Measurements from ENCODE around the gene CASS4.
"Not testable (repeated sequence)": the region's sequence is repeated elsewhere in the genome, so short reads cannot be mapped to it uniquely, and the experiment has no call there.

The CASS4 gene

GRCh38 chr20:56392132-56392880 lies 19.8 kb upstream of the CASS4 start, which contains the start of the genes AURKA and CSTF1:
Gene AURKA (minus strand): TSS chr20:56392215. CDS start chr20:56388197, 4,018 bp downstream.
Gene CSTF1 (plus strand): TSS chr20:56392645. CDS start chr20:56395553, 2,908 bp downstream.
- DNase-seq (ENCODE audit: low read depth, low spot score) = peak; percentile 96

GRCh38 chr20:56392881-56393482 lies 19.1 kb upstream of the CASS4 start:
- peak overlapping the region; percentile 89 for H3K27ac ChIP-seq
- DNase-seq (ENCODE audit: low read depth, low spot score) = no peak

More at GRCh38 chr20:56392132-56392880, 19.8 kb upstream of the CASS4 start, which contains the start of the genes AURKA and CSTF1:
- peak within 1 kb of the TSS; percentile 89 for H3K27ac ChIP-seq

GRCh38 chr20:56393653-56394052 lies 18.4 kb upstream of the CASS4 start:
- H3K27ac ChIP-seq = no peak overlapping the region
- DNase-seq (ENCODE audit: low read depth, low spot score) = no peak

GRCh38 chr20:56395166-56395565 lies 16.9 kb upstream of the CASS4 start:
- no peak for DNase-seq (ENCODE audit: low read depth, low spot score)
- H3K27ac ChIP-seq = no peak overlapping the region

GRCh38 chr20:56400001-56400640 lies 11.9 kb upstream of the CASS4 start:
- H3K27ac ChIP-seq = no peak overlapping the region
- no peak for DNase-seq (ENCODE audit: low read depth, low spot score)

GRCh38 chr20:56403465-56403864 lies 8.6 kb upstream of the CASS4 start:
- no peak overlapping the region for H3K27ac ChIP-seq
- DNase-seq (ENCODE audit: low read depth, low spot score) = no peak

GRCh38 chr20:56405356-56405755 lies 6.7 kb upstream of the CASS4 start:
- H3K27ac ChIP-seq; DNase-seq (ENCODE audit: low read depth, low spot score): not testable (repeated sequence)

GRCh38 chr20:56406910-56407309 lies 5.2 kb upstream of the CASS4 start:
- no peak overlapping the region for H3K27ac ChIP-seq
- DNase-seq (ENCODE audit: low read depth, low spot score) = no peak

- no peak for DNase-seq (ENCODE audit: low read depth, low spot score)
- H3K27ac ChIP-seq = no peak overlapping the region
These were observed 2.5 kb upstream of the CASS4 start for GRCh38 chr20:56409521-56409920.

GRCh38 chr20:56409956-56410355 lies 2.1 kb upstream of the CASS4 start:
- H3K27ac ChIP-seq = no peak overlapping the region
- no peak for DNase-seq (ENCODE audit: low read depth, low spot score)

GRCh38 chr20:56411287-56411686 lies 773 bp upstream of the CASS4 start:
- not testable (repeated sequence) for DNase-seq (ENCODE audit: low read depth, low spot score); H3K27ac ChIP-seq

GRCh38 chr20:56412473-56412790 lies 372 bp downstream of the CASS4 start:
- DNase-seq (ENCODE audit: low read depth, low spot score) = no peak
- H3K27ac ChIP-seq = no peak overlapping the region

- no peak for DNase-seq (ENCODE audit: low read depth, low spot score)
- H3K27ac ChIP-seq = no peak overlapping the region
These were observed 889 bp downstream of the CASS4 start for GRCh38 chr20:56412949-56413348.

GRCh38 chr20:56414842-56415765 lies 3.0 kb downstream of the CASS4 start:
- no peak overlapping the region for H3K27ac ChIP-seq
- DNase-seq (ENCODE audit: low read depth, low spot score) = no peak

- H3K27ac ChIP-seq = no peak overlapping the region
- no peak for DNase-seq (ENCODE audit: low read depth, low spot score)
These were observed 5.3 kb downstream of the CASS4 start for GRCh38 chr20:56417402-56417801.

GRCh38 chr20:56417911-56418310 lies 5.9 kb downstream of the CASS4 start:
- DNase-seq (ENCODE audit: low read depth, low spot score) = no peak
- H3K27ac ChIP-seq = no peak overlapping the region

GRCh38 chr20:56418385-56418861 lies 6.4 kb downstream of the CASS4 start:
- no peak for DNase-seq (ENCODE audit: low read depth, low spot score)
- no peak overlapping the region for H3K27ac ChIP-seq

- no peak overlapping the region for H3K27ac ChIP-seq
- no peak for DNase-seq (ENCODE audit: low read depth, low spot score)
These were observed 8.0 kb downstream of the CASS4 start for GRCh38 chr20:56420028-56420427.

- H3K27ac ChIP-seq = no peak overlapping the region
- no peak for DNase-seq (ENCODE audit: low read depth, low spot score)
These were observed 9.1 kb downstream of the CASS4 start for GRCh38 chr20:56420940-56421688.
